H1 (cell line): ENCODE data around the gene SHISA9. TPM values are rescaled to one million over a fixed set of nuclear protein-coding genes. Genes with fewer than 3 reads are reported as not detected.

ENCODE experiments used
- CTCF ChIA-PET: fragments of 300-600 bp; sonication (Branson Sonifier 250); formaldehyde crosslinking; loops from one replicate; lab custom pipeline; 2021; ENCODE audit not compliant: partially characterized antibody; lab: Charles Lee
- POLR2A ChIA-PET: fragments of 300-600 bp; sonication (Branson Sonifier 250); formaldehyde crosslinking; loops from one replicate; lab custom pipeline; 2021; ENCODE audit warnings: inconsistent platforms; ENCODE audit not compliant: partially characterized antibody; lab: Charles Lee
- DNase-seq, 2 experiments: peaks; one replicate each; pipeline versions ENCODE4 v3.0.0 to v3.0.0-alpha.2; 2010 to 2022; ENCODE audit warnings: low spot score in 2 of 2, low read depth in 1 of 2, mixed read lengths in 1 of 2
- FAIRE-seq: peaks from 2 replicates; lab custom pipeline; 2011; peaks lifted over from hg19 to GRCh38; lab: Jason Lieb, UNC
- H2AFZ ChIP-seq: 2 replicates; pipeline ENCODE4 v1.8.1; 2012; ENCODE audit warnings: low read length, inconsistent platforms
- H2AK5ac ChIP-seq: 2 replicates; pipeline ENCODE4 v1.6.1; 2013; ENCODE audit warnings: low read depth, low read length
- H2BK120ac ChIP-seq: replicated peaks from 2 replicates; pipeline ENCODE3; 2013; ENCODE audit warnings: low read depth, low read length, inconsistent platforms
- H2BK12ac ChIP-seq: 2 replicates; pipeline ENCODE4 v1.6.1; 2013; ENCODE audit warnings: low read depth, low read length
- H2BK15ac ChIP-seq: 2 replicates; pipeline ENCODE4 v1.6.1; 2013; ENCODE audit warnings: low read length
- H2BK20ac ChIP-seq: 2 replicates; pipeline ENCODE4 v1.6.1; 2013; ENCODE audit warnings: low read length
- H2BK5ac ChIP-seq: 2 replicates; pipeline ENCODE4 v1.6.1; 2013; ENCODE audit warnings: low read depth, low read length
- H3K14ac ChIP-seq: 2 replicates; pipeline ENCODE4 v1.6.1; 2013; ENCODE audit warnings: inconsistent platforms; ENCODE audit not compliant: insufficient read length
- H3K18ac ChIP-seq: 2 replicates; pipeline ENCODE4 v1.6.1; 2013; ENCODE audit warnings: low read length; ENCODE audit errors: extremely low read depth
- H3K23ac ChIP-seq: 2 replicates; pipeline ENCODE4 v1.6.1; 2013; ENCODE audit warnings: inconsistent platforms; ENCODE audit not compliant: insufficient read length
- H3K23me2 ChIP-seq: 2 replicates; pipeline ENCODE4 v1.6.1; 2013; ENCODE audit warnings: low read depth, low read length
- H3K27ac ChIP-seq: 2 replicates; pipeline ENCODE4 v1.6.1; 2011; ENCODE audit warnings: low read depth, low read length, inconsistent platforms
- H3K27me3 ChIP-seq, 4 experiments: replicated peaks in 1 of 4; 1 replicate in 1 of 4; 2 replicates in 3 of 4; pipeline versions ENCODE4 v1.6.1 to v1.8.1; 2011 to 2013; ENCODE audit warnings: low read length in 3 of 4, mild to moderate bottlenecking in 3 of 4, inconsistent platforms in 2 of 4, mixed read lengths in 2 of 4, moderate library complexity in 1 of 4; ENCODE audit not compliant: control insufficient read depth in 3 of 4, insufficient read depth in 3 of 4; ENCODE audit errors: extremely low read depth in 1 of 4
- H3K36me3 ChIP-seq, 4 experiments: 2 replicates each; pipeline versions ENCODE4 v1.6.1 to v1.8.1; 2011 to 2013; ENCODE audit warnings: mild to moderate bottlenecking in 4 of 4, low read length in 3 of 4, moderate library complexity in 2 of 4, control low read depth in 1 of 4, inconsistent platforms in 1 of 4; ENCODE audit not compliant: insufficient read depth in 4 of 4, control insufficient read depth in 2 of 4
- H3K4ac ChIP-seq: replicated peaks from 2 replicates; pipeline ENCODE3; 2013; ENCODE audit warnings: low read length, low read depth, mixed read lengths, inconsistent platforms; ENCODE audit not compliant: insufficient read length
- H3K4me1 ChIP-seq, 4 experiments: replicated peaks in 1 of 4; 1 replicate in 1 of 4; 2 replicates in 3 of 4; pipeline versions ENCODE4 v1.6.1 to v1.8.1; 2011 to 2013; ENCODE audit warnings: low read length in 3 of 4, inconsistent platforms in 2 of 4, mixed read lengths in 1 of 4; ENCODE audit not compliant: insufficient read depth in 4 of 4, control insufficient read depth in 3 of 4
- H3K4me2 ChIP-seq, 2 experiments: 2 replicates each; pipeline versions ENCODE4 v1.6.1 to v1.8.1; 2011 to 2013; ENCODE audit warnings: low read depth in 2 of 2, low read length in 2 of 2, control low read depth in 1 of 2, inconsistent platforms in 1 of 2, mild to moderate bottlenecking in 1 of 2; ENCODE audit not compliant: insufficient read depth in 1 of 2
- H3K4me3 ChIP-seq, 4 experiments: fragments of 200-600, 300-600 bp in 1 of 4; sonication (generic), shearing (Covaris generic), sonication (Bioruptor Twin) in 1 of 4; 2 replicates each; pipeline versions ENCODE4 v1.5.1 to v1.8.1; 2011 to 2016; ENCODE audit warnings: low read length in 4 of 4, low read depth in 3 of 4, control low read depth in 2 of 4, inconsistent platforms in 2 of 4, mild to moderate bottlenecking in 2 of 4, mixed read lengths in 1 of 4, moderate library complexity in 1 of 4; ENCODE audit not compliant: insufficient read depth in 2 of 4; ENCODE audit errors: extremely low read depth in 1 of 4
- H3K56ac ChIP-seq: replicated peaks from 2 replicates; pipeline ENCODE3; 2013; ENCODE audit warnings: low read depth, mild to moderate bottlenecking, mixed read lengths, low read length, inconsistent platforms; ENCODE audit not compliant: insufficient read length
- H3K79me1 ChIP-seq: 2 replicates; pipeline ENCODE4 v1.6.1; 2013; ENCODE audit warnings: low read depth, low read length, control low read depth
- H3K79me2 ChIP-seq, 2 experiments: 2 replicates each; pipeline versions ENCODE4 v1.6.1 to v1.8.1; 2012 to 2013; ENCODE audit warnings: low read length in 2 of 2, mild to moderate bottlenecking in 2 of 2, inconsistent platforms in 1 of 2; ENCODE audit not compliant: insufficient read depth in 2 of 2, control insufficient read depth in 1 of 2
- H3K9ac ChIP-seq, 4 experiments: replicated peaks in 1 of 4; 1 replicate in 1 of 4; 2 replicates in 3 of 4; pipeline versions ENCODE4 v1.6.1 to v1.8.1; 2011 to 2013; ENCODE audit warnings: low read depth in 3 of 4, low read length in 3 of 4, control low read depth in 2 of 4, mild to moderate bottlenecking in 2 of 4, moderate library complexity in 2 of 4, inconsistent platforms in 1 of 4; ENCODE audit errors: extremely low read depth in 1 of 4
- H3K9me3 ChIP-seq, 2 experiments: 2 replicates each; pipeline versions ENCODE4 v1.6.1 to v1.8.1; 2012 to 2013; ENCODE audit warnings: mild to moderate bottlenecking in 2 of 2, moderate library complexity in 2 of 2, control low read depth in 1 of 2, inconsistent platforms in 1 of 2, low read depth in 1 of 2, low read length in 1 of 2, mixed read lengths in 1 of 2; ENCODE audit not compliant: insufficient read depth in 2 of 2
- H4K20me1 ChIP-seq, 2 experiments: replicated peaks in 1 of 2; 2 replicates each; pipeline versions ENCODE3 to v1.8.1; 2011 to 2013; ENCODE audit warnings: inconsistent platforms in 2 of 2, low read length in 2 of 2, mild to moderate bottlenecking in 1 of 2; ENCODE audit not compliant: insufficient read depth in 2 of 2, control insufficient read depth in 1 of 2
- H4K5ac ChIP-seq: 2 replicates; pipeline ENCODE4 v1.6.1; 2013; ENCODE audit warnings: low read length, low read depth, mixed read lengths, inconsistent platforms; ENCODE audit not compliant: insufficient read length
- H4K8ac ChIP-seq: 2 replicates; pipeline ENCODE4 v1.8.0; 2013; ENCODE audit warnings: mild to moderate bottlenecking, moderate library complexity, low read length, inconsistent platforms; ENCODE audit not compliant: insufficient read depth; ENCODE audit errors: extremely low read depth
- H4K91ac ChIP-seq: replicated peaks from 2 replicates; pipeline ENCODE3; 2013; ENCODE audit warnings: low read length, mixed read lengths, inconsistent platforms; ENCODE audit not compliant: insufficient read length
- ASH2L ChIP-seq: fragments of 200-600, 300-600 bp; sonication (generic); IDR thresholded peaks from one replicate; pipeline ENCODE4 v1.7.1; 2017; ENCODE audit warnings: low read length
- CREB1 ChIP-seq: IDR thresholded peaks from 2 replicates; pipeline ENCODE4 v1.6.1; 2012; ENCODE audit warnings: inconsistent platforms
- E2F6 ChIP-seq: IDR thresholded peaks from 2 replicates; pipeline ENCODE4 v1.6.1; 2012; ENCODE audit warnings: inconsistent platforms
- FOSL1 ChIP-seq: IDR thresholded peaks from 2 replicates; pipeline ENCODE4 v1.6.1; 2011; ENCODE audit warnings: mild to moderate bottlenecking, low read depth, low read length, moderate library complexity; ENCODE audit not compliant: insufficient read depth
- GABPA ChIP-seq: IDR thresholded peaks from 2 replicates; pipeline ENCODE4 v1.6.1; 2011; ENCODE audit warnings: mild to moderate bottlenecking, low read length, moderate library complexity, borderline replicate concordance; ENCODE audit not compliant: insufficient read depth
- PHF8 ChIP-seq: fragments of 200-600 bp; sonication (generic); conservative IDR thresholded peaks from 2 replicates; pipeline ENCODE4 v1.7.1; 2012; ENCODE audit warnings: low read depth, mild to moderate bottlenecking, inconsistent platforms, low read length, moderate library complexity
- POLR2AphosphoS5 ChIP-seq: IDR thresholded peaks from 2 replicates; pipeline ENCODE4 v1.6.1; 2011; ENCODE audit warnings: low read depth, low read length
- SIX5 ChIP-seq: IDR thresholded peaks from 2 replicates; pipeline ENCODE4 v1.6.1; 2011; ENCODE audit warnings: mild to moderate bottlenecking, low read depth, low read length
- ZNF274 ChIP-seq: IDR thresholded peaks from 2 replicates; pipeline ENCODE4 v1.7.0; 2012; ENCODE audit warnings: low read length, borderline replicate concordance; ENCODE audit errors: extremely low read depth
- WGBS, 2 experiments: shearing (Covaris generic) in 1 of 2; methylation state at CpG; one replicate each; pipeline versions ENCODE4 v1.1.6 to v1.1.7; 2013 to 2015; ENCODE audit warnings: low lambda C conversion rate in 2 of 2, mixed read lengths in 2 of 2, inconsistent platforms in 1 of 2, low coverage in 1 of 2, missing lambda C conversion rate in 1 of 2; ENCODE audit not compliant: insufficient replicate concordance in 2 of 2, insufficient coverage in 1 of 2, insufficient read length in 1 of 2; ENCODE audit errors: extremely low coverage in 1 of 2, missing lambda C conversion rate in 1 of 2; 5-methylcytosine and 5-hydroxymethylcytosine counted together
- polyA plus RNA-seq, 7 experiments: library from polyadenylated mRNA; depleted of rRNA in 3 of 7; stranded (reverse) in 5 of 7; unstranded in 2 of 7; fragments of >200 nt in 5 of 7; fragments of 200-250 nt in 2 of 7; gene quantifications; 1 replicate in 5 of 7; 2 replicates in 1 of 7; 4 replicates in 1 of 7; pipeline versions ENCODE4 v1.2.1 to v1.2.3, GENCODE V29; 2011 to 2013; ENCODE audit warnings: missing spikeins in 2 of 7, mixed read lengths in 2 of 7
- total RNA-seq: library from RNA; stranded (reverse); fragmentation: NEBNext Ultra II Directional; extraction: Animal tissue kit (Norgen Biotek cat#: 25700); gene quantifications from 2 replicates; pipeline ENCODE4 v1.2.1, GENCODE V29; 2021

The SHISA9 gene
- total and polyA plus RNA-seq, 2 of the 8 experiments (the other 6 are each of a cell fraction or from before 2014, with no cell fraction given), result 25.6 to 39.8 TPM

- POLR2A ChIA-PET, result no interaction called here
- Histone ChIP-seq H3K27me3 (no peaks in the 10 kb centered on the region), H4K5ac (no peak overlapping the region)
Measured at GRCh38 chr16:13032911-13033310, 131.5 kb downstream of the SHISA9 start.

More at GRCh38 chr16:13032911-13033310, 131.5 kb downstream of the SHISA9 start:
- Histone ChIP-seq H2BK120ac (no peak overlapping the region), H3K4me3 (no peak overlapping the region), H2AK5ac (no peak overlapping the region), H3K14ac (no peak overlapping the region), H3K27ac (no peak overlapping the region), H2BK15ac (no peak overlapping the region), H2BK12ac (no peak overlapping the region), H3K36me3 (no peaks in the 10 kb centered on the region), H3K9me3 (no peaks in the 10 kb centered on the region), H3K4me1 (peaks cover 0 to 5% (median 0%) of the 10 kb centered on the region in 4 experiments; a peak in 1 of 7 replicates), H3K56ac (no peak overlapping the region), H2BK5ac (no peak overlapping the region), H3K23ac (no peak overlapping the region), H4K20me1 (no peaks in the 10 kb centered on the region), H4K8ac (no peak overlapping the region), H3K79me1 (no peaks in the 10 kb centered on the region; the same call in 1 of the 2 replicates), H3K4ac (no peak overlapping the region), H3K9ac (no peak overlapping the region), H3K23me2 (no peaks in the 10 kb centered on the region), H2BK20ac (no peak overlapping the region), H2AFZ (no peak overlapping the region), H3K18ac (no peak overlapping the region), H3K4me2 (no peak overlapping the region), H3K79me2 (peaks cover 0 to 34% of the 10 kb centered on the region in 2 experiments; a peak in 2 of 4 replicates), H4K91ac (no peak overlapping the region)
- no peak for TF ChIP-seq E2F6
- TF ChIP-seq POLR2AphosphoS5, result no peak
- TF ChIP-seq CREB1, result no peak
- TF ChIP-seq SIX5, result no peak
- no peak for TF ChIP-seq FOSL1
- TF ChIP-seq GABPA, result no peak
- no peak for TF ChIP-seq ZNF274
- no peak for TF ChIP-seq PHF8
- no peak for TF ChIP-seq ASH2L
- CTCF ChIA-PET, result no interaction called here
- DNase-seq, result no peak
- 91% methylated on average over 5 of the region's 5 CpGs; no CpG with 5 or more reads in 1 of the 2 experiments for WGBS, 2 experiments
- FAIRE-seq, result no peak
